GM12878 (cell line): Measurements from ENCODE around the gene MEGF11.

ENCODE experiments used
- POLR2A ChIP-seq: IDR thresholded peaks from 2 replicates; pipeline ENCODE4 v1.6.1; 2011; ENCODE audit warnings: low read depth, mild to moderate bottlenecking, low read length
- SMC3 ChIP-seq: IDR thresholded peaks from 2 replicates; pipeline ENCODE4 v1.6.1; 2011; ENCODE audit warnings: low read length, improper control_type of control experiment, borderline replicate concordance
- ZNF24 ChIP-seq: fragments of 450-650 bp; IDR thresholded peaks from 2 replicates; pipeline ENCODE4 v1.6.1; 2017; ENCODE audit warnings: antibody characterized with exemption, mild to moderate bottlenecking
- TF ChIP-seq, protein P1 (sequence below): IDR thresholded peaks from 2 replicates; pipeline ENCODE4 v1.6.1; 2011; ENCODE audit warnings: borderline replicate concordance, low read depth, mild to moderate bottlenecking, moderate library complexity, mixed read lengths, low read length; ENCODE audit not compliant: insufficient read depth; ENCODE audit errors: extremely low read length
- TF ChIP-seq, protein P2 (sequence below), 3 experiments: IDR thresholded peaks in 2 of 3; conservative IDR thresholded peaks in 1 of 3; 2 replicates each; pipeline ENCODE4 v1.5.1; 2011; ENCODE audit warnings: low read depth in 3 of 3, low read length in 3 of 3, mild to moderate bottlenecking in 3 of 3, control low read depth in 2 of 3, moderate library complexity in 2 of 3, inconsistent platforms in 1 of 3, mixed read lengths in 1 of 3; ENCODE audit not compliant: control insufficient read depth in 2 of 3, insufficient read depth in 1 of 3; ENCODE audit errors: extremely low read depth in 1 of 3

DNA sequence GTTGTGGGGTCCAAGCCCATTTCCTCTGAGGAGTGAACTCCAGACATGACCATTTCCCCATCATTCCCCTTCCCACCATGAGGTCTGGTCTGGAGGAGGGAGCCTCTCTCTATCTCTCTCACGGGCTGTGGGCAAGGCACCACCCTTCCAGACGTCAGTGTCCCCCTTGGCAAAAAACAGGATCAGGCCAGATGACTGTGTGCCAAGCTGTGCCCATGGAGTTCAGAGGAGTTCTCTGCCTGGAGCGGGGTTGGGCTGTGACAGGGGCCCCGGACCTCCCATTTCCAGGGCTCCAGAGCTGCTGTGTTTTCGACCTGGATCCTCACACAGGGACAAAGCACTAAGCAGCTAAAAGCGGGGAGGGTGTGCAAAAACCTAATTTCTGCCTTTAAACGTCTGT, 259.8 kb downstream of the MEGF11 start:
- TF ChIP-seq, protein P1, sequence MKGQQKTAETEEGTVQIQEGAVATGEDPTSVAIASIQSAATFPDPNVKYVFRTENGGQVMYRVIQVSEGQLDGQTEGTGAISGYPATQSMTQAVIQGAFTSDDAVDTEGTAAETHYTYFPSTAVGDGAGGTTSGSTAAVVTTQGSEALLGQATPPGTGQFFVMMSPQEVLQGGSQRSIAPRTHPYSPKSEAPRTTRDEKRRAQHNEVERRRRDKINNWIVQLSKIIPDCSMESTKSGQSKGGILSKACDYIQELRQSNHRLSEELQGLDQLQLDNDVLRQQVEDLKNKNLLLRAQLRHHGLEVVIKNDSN, result no peak
- TF ChIP-seq, protein P2, sequence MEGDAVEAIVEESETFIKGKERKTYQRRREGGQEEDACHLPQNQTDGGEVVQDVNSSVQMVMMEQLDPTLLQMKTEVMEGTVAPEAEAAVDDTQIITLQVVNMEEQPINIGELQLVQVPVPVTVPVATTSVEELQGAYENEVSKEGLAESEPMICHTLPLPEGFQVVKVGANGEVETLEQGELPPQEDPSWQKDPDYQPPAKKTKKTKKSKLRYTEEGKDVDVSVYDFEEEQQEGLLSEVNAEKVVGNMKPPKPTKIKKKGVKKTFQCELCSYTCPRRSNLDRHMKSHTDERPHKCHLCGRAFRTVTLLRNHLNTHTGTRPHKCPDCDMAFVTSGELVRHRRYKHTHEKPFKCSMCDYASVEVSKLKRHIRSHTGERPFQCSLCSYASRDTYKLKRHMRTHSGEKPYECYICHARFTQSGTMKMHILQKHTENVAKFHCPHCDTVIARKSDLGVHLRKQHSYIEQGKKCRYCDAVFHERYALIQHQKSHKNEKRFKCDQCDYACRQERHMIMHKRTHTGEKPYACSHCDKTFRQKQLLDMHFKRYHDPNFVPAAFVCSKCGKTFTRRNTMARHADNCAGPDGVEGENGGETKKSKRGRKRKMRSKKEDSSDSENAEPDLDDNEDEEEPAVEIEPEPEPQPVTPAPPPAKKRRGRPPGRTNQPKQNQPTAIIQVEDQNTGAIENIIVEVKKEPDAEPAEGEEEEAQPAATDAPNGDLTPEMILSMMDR (IDR thresholded peaks at IDR 0.05 in 2 of 3, conservative IDR thresholded peaks at IDR 0.05 in 1 of 3; ENCODE audit: control insufficient read depth in 2 of 3, extremely low read depth in 1 of 3, insufficient read depth in 1 of 3, low read depth in 3 of 3, low read length in 3 of 3), result no peak
- no peak for TF ChIP-seq SMC3
- no peak for TF ChIP-seq ZNF24
- TF ChIP-seq POLR2A, result no peak
